Measurements from ENCODE around the gene SLC16A5. TPM values are rescaled to one million over a fixed set of nuclear protein-coding genes. Genes with fewer than 3 reads are reported as not detected.

Gene SLC16A5
- total RNA-seq, 2 donors from 2014 or later, result 28.8 to 54.0 TPM

DNA sequence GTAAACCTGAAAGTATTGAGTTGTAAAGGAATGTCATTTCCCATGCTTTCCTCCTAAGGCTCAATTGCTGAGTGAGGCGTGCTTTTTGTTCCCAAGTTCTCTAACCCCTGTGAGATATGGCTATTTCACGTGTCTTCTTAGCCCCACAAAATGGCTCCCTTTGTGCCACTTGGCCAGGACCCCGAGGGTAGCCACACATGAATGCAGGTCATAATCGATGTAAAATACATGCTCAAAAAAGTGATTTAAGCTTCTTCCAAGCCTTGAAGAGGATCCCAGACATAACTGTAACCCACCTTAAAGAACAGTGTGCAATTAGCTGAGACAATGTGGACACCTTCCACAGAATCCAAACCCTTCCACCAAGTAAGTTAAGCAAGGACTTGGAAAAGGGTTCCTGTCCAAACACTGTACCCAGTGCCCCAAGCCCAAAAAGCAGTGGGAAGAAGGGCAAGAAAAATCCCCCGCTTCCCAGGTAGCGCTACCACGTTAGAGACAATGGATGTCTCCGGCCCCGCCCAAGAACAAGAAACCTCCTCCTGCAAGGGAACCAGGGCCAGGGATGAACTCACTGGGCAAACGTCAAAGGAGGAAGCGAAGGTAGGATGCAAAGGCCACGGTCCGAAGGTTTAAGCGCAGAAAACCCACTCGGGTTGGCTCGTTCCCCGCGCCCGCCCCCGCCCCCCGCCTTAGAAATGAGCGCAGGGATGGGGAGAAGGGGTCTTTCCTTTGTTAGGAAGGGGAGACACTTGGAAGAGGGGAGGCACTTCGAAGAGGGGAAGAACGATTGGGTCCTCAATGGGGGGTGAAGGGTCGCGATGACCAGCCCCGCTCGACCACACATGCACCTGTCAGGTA is 65.4 kb downstream of the SLC16A5 start:
- no peaks in the 10 kb centered on the region for H3K27me3 Mint-ChIP-seq (ENCODE audit: insufficient read depth)
- TF ChIP-seq, protein P1, sequence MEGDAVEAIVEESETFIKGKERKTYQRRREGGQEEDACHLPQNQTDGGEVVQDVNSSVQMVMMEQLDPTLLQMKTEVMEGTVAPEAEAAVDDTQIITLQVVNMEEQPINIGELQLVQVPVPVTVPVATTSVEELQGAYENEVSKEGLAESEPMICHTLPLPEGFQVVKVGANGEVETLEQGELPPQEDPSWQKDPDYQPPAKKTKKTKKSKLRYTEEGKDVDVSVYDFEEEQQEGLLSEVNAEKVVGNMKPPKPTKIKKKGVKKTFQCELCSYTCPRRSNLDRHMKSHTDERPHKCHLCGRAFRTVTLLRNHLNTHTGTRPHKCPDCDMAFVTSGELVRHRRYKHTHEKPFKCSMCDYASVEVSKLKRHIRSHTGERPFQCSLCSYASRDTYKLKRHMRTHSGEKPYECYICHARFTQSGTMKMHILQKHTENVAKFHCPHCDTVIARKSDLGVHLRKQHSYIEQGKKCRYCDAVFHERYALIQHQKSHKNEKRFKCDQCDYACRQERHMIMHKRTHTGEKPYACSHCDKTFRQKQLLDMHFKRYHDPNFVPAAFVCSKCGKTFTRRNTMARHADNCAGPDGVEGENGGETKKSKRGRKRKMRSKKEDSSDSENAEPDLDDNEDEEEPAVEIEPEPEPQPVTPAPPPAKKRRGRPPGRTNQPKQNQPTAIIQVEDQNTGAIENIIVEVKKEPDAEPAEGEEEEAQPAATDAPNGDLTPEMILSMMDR (conservative IDR thresholded peaks at IDR 0.05), result no peak
- H3K9ac ChIP-seq (ENCODE audit: extremely low read depth, low read length, poor library complexity, severe bottlenecking), result peak overlapping the region; percentile 91
- H3K9me3 Mint-ChIP-seq, result no peaks in the 10 kb centered on the region
- H3K27ac Mint-ChIP-seq, result peak overlapping the region; percentile 92
- peak; percentile 86 for DNase-seq
- H3K27me3 ChIP-seq (ENCODE audit: control insufficient read depth, insufficient read depth, low read length, poor library complexity, severe bottlenecking), result no peaks in the 10 kb centered on the region
- peak overlapping the region; percentile 94 for H3K4me3 ChIP-seq (ENCODE audit: low read length)
- H3K36me3 Mint-ChIP-seq (ENCODE audit: low read depth), result peaks cover 12% of the 10 kb centered on the region
- peaks cover 3% of the 10 kb centered on the region for H3K4me1 ChIP-seq (ENCODE audit: control insufficient read depth, insufficient read depth, low read length)
- peaks cover 23% of the 10 kb centered on the region for H3K36me3 ChIP-seq (ENCODE audit: control insufficient read depth, insufficient read depth, low read length)
- H3K27ac ChIP-seq (ENCODE audit: low read depth, low read length), result peak overlapping the region; percentile 77
- WGBS, 2 experiments (ENCODE audit: insufficient coverage in 1 of 2, insufficient read length in 1 of 2), result 0% methylated on average over 22 to 28 of the region's 28 CpGs
- peak overlapping the region; percentile 96 for H3K4me3 Mint-ChIP-seq
- H3K9me3 ChIP-seq (ENCODE audit: control insufficient read depth, low read length), result no peaks in the 10 kb centered on the region
- H3K4me1 Mint-ChIP-seq, result peaks cover 21% of the 10 kb centered on the region

DNA sequence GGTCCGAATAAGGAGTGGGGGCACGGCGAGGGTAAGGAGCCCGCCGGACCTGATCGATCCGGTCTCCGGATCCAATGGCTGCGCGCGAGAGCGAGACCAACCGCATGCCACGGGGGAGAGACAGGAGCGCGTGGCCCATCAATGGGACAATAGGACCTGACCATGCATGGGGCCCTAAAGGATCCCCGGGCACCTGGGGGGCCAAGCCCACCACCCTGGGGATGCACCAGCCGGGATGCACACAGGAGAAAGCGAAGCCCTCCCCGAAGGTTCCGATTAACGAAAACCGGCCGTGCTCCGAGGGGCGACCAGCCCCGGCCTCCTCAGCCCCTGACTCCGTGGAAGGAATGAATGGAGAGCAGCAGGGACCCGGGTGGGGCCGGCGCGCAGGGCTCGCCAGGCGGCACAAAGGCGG is 66.0 kb downstream of the SLC16A5 start:
- Histone ChIP-seq H3K27me3 (ENCODE audit: control insufficient read depth, insufficient read depth, low read length, poor library complexity, severe bottlenecking) (no peaks in the 10 kb centered on the region), H3K4me1 (ENCODE audit: control insufficient read depth, insufficient read depth, low read length) (peaks cover 3% of the 10 kb centered on the region), H3K27ac (ENCODE audit: low read depth, low read length) (peak overlapping the region; percentile 77), H3K9ac (ENCODE audit: extremely low read depth, low read length, poor library complexity, severe bottlenecking) (peak overlapping the region; percentile 91), H3K9me3 (ENCODE audit: control insufficient read depth, low read length) (no peaks in the 10 kb centered on the region), H3K4me3 (ENCODE audit: low read length) (peak overlapping the region; percentile 94), H3K36me3 (ENCODE audit: control insufficient read depth, insufficient read depth, low read length) (peaks cover 17% of the 10 kb centered on the region)
- Mint-ChIP-seq H3K4me3 (peak overlapping the region; percentile 96), H3K9me3 (no peaks in the 10 kb centered on the region), H3K27me3 (ENCODE audit: insufficient read depth) (no peaks in the 10 kb centered on the region), H3K36me3 (ENCODE audit: low read depth) (peaks cover 9% of the 10 kb centered on the region), H3K4me1 (peaks cover 21% of the 10 kb centered on the region), H3K27ac (peak overlapping the region; percentile 92)
- DNase-seq, result peak; percentile 73
- TF ChIP-seq, protein P1 (conservative IDR thresholded peaks at IDR 0.05), result no peak
- 0% methylated on average over 22 to 35 of the region's 35 CpGs for WGBS, 2 experiments (ENCODE audit: insufficient coverage in 1 of 2, insufficient read length in 1 of 2)

DNA sequence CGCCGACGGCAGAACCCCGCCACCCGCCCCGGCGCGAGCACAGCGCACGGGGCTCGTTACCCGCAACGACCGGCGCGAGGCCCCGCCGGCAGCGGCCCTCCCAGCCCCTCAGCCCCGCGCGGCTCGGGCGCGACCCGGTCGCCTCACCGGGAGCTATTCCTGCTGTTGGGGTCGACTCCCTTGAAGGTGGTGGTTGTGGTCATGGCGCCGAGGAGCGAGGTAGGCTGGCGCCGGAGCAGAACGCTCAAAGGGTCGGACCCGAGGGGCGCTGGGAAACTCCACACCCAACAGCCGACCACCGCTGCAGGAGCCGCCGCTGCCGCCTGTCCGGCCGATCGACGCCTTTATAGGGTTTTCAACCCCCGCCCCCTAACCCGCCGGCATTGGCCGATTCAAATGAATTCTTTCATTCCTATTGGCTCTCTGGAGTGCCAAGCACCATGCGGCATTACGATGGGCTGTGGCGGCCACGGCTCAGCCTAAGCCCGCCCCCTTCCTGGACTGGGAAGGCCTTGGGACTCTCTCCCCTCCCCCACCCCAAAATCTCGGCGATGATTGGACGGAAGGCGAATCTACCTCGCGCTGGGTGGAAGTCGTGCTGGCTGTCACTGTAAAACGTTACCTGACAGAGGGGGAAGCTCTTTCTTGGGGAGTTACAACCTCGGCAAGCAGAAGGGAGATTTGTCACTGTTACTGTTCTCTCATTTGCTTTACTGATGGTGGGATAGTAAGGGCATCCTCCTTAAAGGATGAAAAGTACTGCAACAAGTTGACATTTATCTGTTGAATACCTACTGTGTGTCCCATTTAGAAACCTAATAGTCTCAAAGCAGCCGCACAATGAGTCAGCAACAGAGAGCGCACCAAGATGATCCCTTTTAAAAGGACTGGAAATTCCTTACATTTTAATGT is 66.7 kb downstream of the SLC16A5 start, which contains the start of gene JPT1:
Gene JPT1, minus strand, starts transcription at position 318 of the 912 bp plus-strand sequence. Its CDS starts 115 bp downstream, at position 203.
- Mint-ChIP-seq H3K27ac (peak within 1 kb of the TSS; percentile 92), H3K36me3 (ENCODE audit: low read depth) (peaks cover 9% of the 10 kb centered on the region), H3K4me1 (peaks cover 21% of the 10 kb centered on the region), H3K4me3 (peak within 1 kb of the TSS; percentile 96), H3K9me3 (no peaks in the 10 kb centered on the region), H3K27me3 (ENCODE audit: insufficient read depth) (no peaks in the 10 kb centered on the region)
- DNase-seq, result peak; percentile 100
- 0 to 2% methylated on average over 16 to 67 of the region's 67 CpGs for WGBS, 2 experiments (ENCODE audit: insufficient coverage in 1 of 2, insufficient read length in 1 of 2)
- Histone ChIP-seq H3K9ac (ENCODE audit: extremely low read depth, low read length, poor library complexity, severe bottlenecking) (peak within 1 kb of the TSS; percentile 91), H3K27ac (ENCODE audit: low read depth, low read length) (peak within 1 kb of the TSS; percentile 77), H3K4me3 (ENCODE audit: low read length) (peak within 1 kb of the TSS; percentile 94), H3K36me3 (ENCODE audit: control insufficient read depth, insufficient read depth, low read length) (peaks cover 16% of the 10 kb centered on the region), H3K9me3 (ENCODE audit: control insufficient read depth, low read length) (no peaks in the 10 kb centered on the region), H3K27me3 (ENCODE audit: control insufficient read depth, insufficient read depth, low read length, poor library complexity, severe bottlenecking) (no peaks in the 10 kb centered on the region), H3K4me1 (ENCODE audit: control insufficient read depth, insufficient read depth, low read length) (peaks cover 3% of the 10 kb centered on the region)
- TF ChIP-seq, protein P1 (conservative IDR thresholded peaks at IDR 0.05), result no peak

All from endodermal cell (in vitro differentiated cells).